Daoy (cell line): ENCODE data around the gene PCGF6. TPM values are rescaled to one million over a fixed set of nuclear protein-coding genes. Genes with fewer than 3 reads are reported as not detected.
"Not testable (repeated sequence)": the region's sequence is repeated elsewhere in the genome, so short reads cannot be mapped to it uniquely, and the experiment has no call there.

Experiments used
- DNase-seq: peaks from one replicate; pipeline ENCODE4 v3.0.0-alpha.2; 2015; ENCODE audit warnings: low read depth
- total RNA-seq: library from RNA; depleted of rRNA; stranded (reverse); fragments of >200 nt; shearing (Covaris generic); gene quantifications from 2 replicates; pipeline ENCODE4 v1.2.3, GENCODE V29; 2014; rRNA removed

The PCGF6 gene
- 25.1 and 29.3 TPM in 2 replicates for total RNA-seq

- peak; percentile 87 for DNase-seq
Measured at GRCh38 chr10:103350517-103351260, at the start of gene PCGF6. PCGF6 (minus strand) TSS chr10:103351140; CDS start chr10:103351066, 74 bp downstream.

GRCh38 chr10:103397191-103397825 lies 46.4 kb upstream of the PCGF6 start:
- DNase-seq = no peak

- no peak for DNase-seq
Measured at GRCh38 chr10:103396789-103397087, 45.8 kb upstream of the PCGF6 start.

GRCh38 chr10:103396067-103396788 lies 45.3 kb upstream of the PCGF6 start, which contains the start of the genes ATP5MK and PDCD11:
ATP5MK (minus strand) TSS chr10:103396475; CDS start chr10:103392457, 4,018 bp downstream.
PDCD11 (plus strand) TSS chr10:103396626; CDS start chr10:103398427, 1,801 bp downstream.
- peak; percentile 96 for DNase-seq

GRCh38 chr10:103395754-103396066 lies 44.8 kb upstream of the PCGF6 start:
- DNase-seq = no peak

- DNase-seq = no peak
Measured at GRCh38 chr10:103394180-103394579, 43.2 kb upstream of the PCGF6 start.

GRCh38 chr10:103382769-103383168 lies 31.8 kb upstream of the PCGF6 start:
- no peak for DNase-seq

- DNase-seq = no peak
Measured at GRCh38 chr10:103374263-103374662, 23.3 kb upstream of the PCGF6 start.

GRCh38 chr10:103373544-103373943 lies 22.6 kb upstream of the PCGF6 start:
- DNase-seq = no peak

- DNase-seq = peak; percentile 95
Measured at GRCh38 chr10:103367782-103368518, 17.0 kb upstream of the PCGF6 start, which contains the start of gene TAF5. TAF5 (plus strand) TSS chr10:103367976; CDS start chr10:103367990, 14 bp downstream.

- DNase-seq = no peak
Measured at GRCh38 chr10:103367379-103367781, 16.4 kb upstream of the PCGF6 start.

GRCh38 chr10:103360791-103361190 lies 9.9 kb upstream of the PCGF6 start:
- peak; percentile 19 for DNase-seq

GRCh38 chr10:103359493-103359892 lies 8.6 kb upstream of the PCGF6 start:
- not testable (repeated sequence) for DNase-seq

- DNase-seq = no peak
Measured at GRCh38 chr10:103355906-103356599, 5.1 kb upstream of the PCGF6 start.

- not testable (repeated sequence) for DNase-seq
Measured at GRCh38 chr10:103354567-103354966, 3.6 kb upstream of the PCGF6 start.

GRCh38 chr10:103353281-103353680 lies 2.3 kb upstream of the PCGF6 start:
- DNase-seq = no peak

- no peak for DNase-seq
Measured at GRCh38 chr10:103350175-103350516, 794 bp downstream of the PCGF6 start.

- DNase-seq = no peak
Measured at GRCh38 chr10:103336370-103336769, 14.6 kb downstream of the PCGF6 start.

- DNase-seq = no peak
Measured at GRCh38 chr10:103334567-103334966, 16.4 kb downstream of the PCGF6 start.

- no peak for DNase-seq
Measured at GRCh38 chr10:103333934-103334520, 16.9 kb downstream of the PCGF6 start.

- no peak for DNase-seq
Measured at GRCh38 chr10:103327906-103328305, 23.0 kb downstream of the PCGF6 start.
